H9 (cell line): ENCODE results near the gene RDM1. TPM values are rescaled to one million over a fixed set of nuclear protein-coding genes. Genes with fewer than 3 reads are reported as not detected.

ENCODE experiments used
- DNase-seq: peaks from one replicate; pipeline ENCODE4 v3.0.0-alpha.2; 2017
- H2AFZ ChIP-seq: one replicate; pipeline ENCODE4 v1.6.1; 2013; ENCODE audit warnings: mild to moderate bottlenecking, low read length, control low read depth, moderate library complexity
- H2AK5ac ChIP-seq: 2 replicates; pipeline ENCODE4 v1.6.1; 2013; ENCODE audit warnings: low read length, control low read depth, mixed read lengths; ENCODE audit not compliant: insufficient read length
- H2BK120ac ChIP-seq: one replicate; pipeline ENCODE4 v1.6.1; 2013; ENCODE audit warnings: low read depth, mild to moderate bottlenecking, low read length, control low read depth, inconsistent platforms; ENCODE audit not compliant: poor library complexity, severe bottlenecking
- H2BK12ac ChIP-seq: 2 replicates; pipeline ENCODE4 v1.6.1; 2013; ENCODE audit warnings: low read length, control low read depth, mixed read lengths, low read depth; ENCODE audit not compliant: insufficient read length
- H2BK15ac ChIP-seq: 2 replicates; pipeline ENCODE4 v1.6.1; 2013; ENCODE audit warnings: low read depth, low read length, control low read depth
- H2BK20ac ChIP-seq: one replicate; pipeline ENCODE4 v1.6.1; 2013; ENCODE audit warnings: low read depth, mild to moderate bottlenecking, low read length, control low read depth, inconsistent platforms; ENCODE audit not compliant: poor library complexity, severe bottlenecking
- H2BK5ac ChIP-seq: 2 replicates; pipeline ENCODE4 v1.6.1; 2013; ENCODE audit warnings: low read length, control low read depth, mixed read lengths; ENCODE audit not compliant: insufficient read length
- H3K14ac ChIP-seq: 2 replicates; pipeline ENCODE4 v1.6.1; 2013; ENCODE audit warnings: low read length, control low read depth; ENCODE audit not compliant: insufficient read depth
- H3K18ac ChIP-seq: 2 replicates; pipeline ENCODE4 v1.6.1; 2013; ENCODE audit warnings: low read depth, mild to moderate bottlenecking, mixed read lengths, low read length, control low read depth; ENCODE audit not compliant: insufficient read length
- H3K23ac ChIP-seq: 2 replicates; pipeline ENCODE4 v1.6.1; 2013; ENCODE audit warnings: low read length, control low read depth, mixed read lengths, low read depth; ENCODE audit not compliant: insufficient read length
- H3K23me2 ChIP-seq: 2 replicates; pipeline ENCODE4 v1.6.1; 2013; ENCODE audit warnings: low read depth, mild to moderate bottlenecking, mixed read lengths, low read length, control low read depth; ENCODE audit not compliant: insufficient read length, poor library complexity, severe bottlenecking
- H3K27ac ChIP-seq: 2 replicates; pipeline ENCODE4 v1.5.1; 2013; ENCODE audit warnings: low read length, control low read depth, mixed read lengths, low read depth; ENCODE audit not compliant: insufficient read length
- H3K27me3 ChIP-seq: 2 replicates; pipeline ENCODE4 v1.6.1; 2013; ENCODE audit warnings: low read length, control low read depth, inconsistent platforms; ENCODE audit not compliant: insufficient read depth
- H3K4ac ChIP-seq: 2 replicates; pipeline ENCODE4 v1.6.1; 2013; ENCODE audit warnings: low read depth, mild to moderate bottlenecking, control low read depth, inconsistent platforms, low read length, moderate library complexity
- H3K4me1 ChIP-seq: 2 replicates; pipeline ENCODE4 v1.6.1; 2013; ENCODE audit warnings: low read length, control low read depth, inconsistent platforms; ENCODE audit not compliant: insufficient read depth
- H3K4me2 ChIP-seq: 2 replicates; pipeline ENCODE4 v1.6.1; 2013; ENCODE audit warnings: low read length, control low read depth, mixed read lengths; ENCODE audit not compliant: insufficient read length, insufficient read depth
- H3K56ac ChIP-seq: 2 replicates; pipeline ENCODE4 v1.6.1; 2013; ENCODE audit warnings: low read depth, mild to moderate bottlenecking, mixed read lengths, low read length, control low read depth; ENCODE audit not compliant: insufficient read length
- H3K79me1 ChIP-seq: 2 replicates; pipeline ENCODE4 v1.6.1; 2013; ENCODE audit warnings: low read depth, mild to moderate bottlenecking, moderate library complexity, low read length, control low read depth, inconsistent platforms; ENCODE audit not compliant: insufficient read depth, poor library complexity, severe bottlenecking
- H3K79me2 ChIP-seq: 2 replicates; pipeline ENCODE4 v1.6.1; 2013; ENCODE audit warnings: low read length, control low read depth, inconsistent platforms; ENCODE audit not compliant: insufficient read depth
- H3K9ac ChIP-seq: 2 replicates; pipeline ENCODE4 v1.6.1; 2013; ENCODE audit warnings: low read length, control low read depth, mixed read lengths; ENCODE audit not compliant: insufficient read length; ENCODE audit errors: extremely low read depth
- H3K9me3 ChIP-seq: one replicate; pipeline ENCODE4 v1.6.1; 2013; ENCODE audit warnings: low read depth, low read length, inconsistent platforms; ENCODE audit not compliant: control insufficient read depth
- H3T11ph ChIP-seq: one replicate; pipeline ENCODE4 v1.6.1; 2013; ENCODE audit warnings: mild to moderate bottlenecking, low read length, control low read depth, inconsistent platforms
- H4K20me1 ChIP-seq: one replicate; pipeline ENCODE4 v1.6.1; 2013; ENCODE audit not compliant: control insufficient read depth, insufficient read length, insufficient read depth
- H4K5ac ChIP-seq: 2 replicates; pipeline ENCODE4 v1.6.1; 2013; ENCODE audit warnings: low read depth, mild to moderate bottlenecking, mixed read lengths, low read length, control low read depth; ENCODE audit not compliant: insufficient read length
- H4K8ac ChIP-seq: replicated peaks from 2 replicates; pipeline ENCODE4 v1.6.1; 2013; ENCODE audit warnings: low read length, control low read depth, mixed read lengths, low read depth; ENCODE audit not compliant: insufficient read length
- H4K91ac ChIP-seq: 2 replicates; pipeline ENCODE4 v1.6.1; 2013; ENCODE audit warnings: low read depth, mild to moderate bottlenecking, moderate library complexity, mixed read lengths, low read length, control low read depth; ENCODE audit not compliant: insufficient read length
- H3K27ac Mint-ChIP-seq, 3 experiments: 2 replicates in 2 of 3; 3 replicates in 1 of 3; pipeline ENCODE4 v1.8.0; 2020 to 2021; ENCODE audit warnings: mixed read lengths in 3 of 3, mild to moderate bottlenecking in 1 of 3, moderate library complexity in 1 of 3
- H3K27me3 Mint-ChIP-seq: 2 replicates; pipeline ENCODE4 v1.8.0; 2021; ENCODE audit warnings: low read depth, mild to moderate bottlenecking, moderate library complexity, mixed read lengths
- H3K36me3 Mint-ChIP-seq, 3 experiments: 2 replicates in 2 of 3; 3 replicates in 1 of 3; pipeline ENCODE4 v1.8.0; 2020 to 2021; ENCODE audit warnings: low read depth in 3 of 3, mixed read lengths in 3 of 3; ENCODE audit not compliant: insufficient read depth in 1 of 3
- H3K4me1 Mint-ChIP-seq, 2 experiments: 2 replicates each; pipeline ENCODE4 v1.8.0; 2020; ENCODE audit warnings: mixed read lengths in 2 of 2
- H3K4me3 Mint-ChIP-seq, 2 experiments: 2 replicates in 1 of 2; 3 replicates in 1 of 2; pipeline ENCODE4 v1.8.0; 2020 to 2021; ENCODE audit warnings: mild to moderate bottlenecking in 2 of 2, mixed read lengths in 2 of 2, moderate library complexity in 1 of 2
- H3K9me3 Mint-ChIP-seq, 2 experiments: 2 replicates in 1 of 2; 3 replicates in 1 of 2; pipeline ENCODE4 v1.8.0; 2020; ENCODE audit warnings: mild to moderate bottlenecking in 2 of 2, mixed read lengths in 2 of 2, moderate library complexity in 1 of 2
- CTCF ChIP-seq: fragments of 200-600 bp; sonication (generic); conservative IDR thresholded peaks from 3 replicates; pipeline ENCODE4 v1.8.0; 2021; ENCODE audit warnings: antibody characterized with exemption, mild to moderate bottlenecking
- WGBS: extraction: QIAGEN DNeasy Blood & Tissue Kit; methylation state at CpG from one replicate; pipeline ENCODE4 v1.1.7; 2013; ENCODE audit warnings: missing lambda C conversion rate, low lambda C conversion rate, mixed read lengths; ENCODE audit not compliant: insufficient read length; ENCODE audit errors: extremely low coverage; 5-methylcytosine and 5-hydroxymethylcytosine counted together
- total RNA-seq: library from RNA; stranded (reverse); gene quantifications from 2 replicates; pipeline ENCODE4 v1.2.1, GENCODE V29; 2021

Gene RDM1
- total RNA-seq, 1 experiment from 2014 or later: 9.0 TPM

GRCh38 chr17:35875072-35875799, 55.3 kb downstream of the RDM1 start:
- no peaks in the 10 kb centered on the region for H3K79me2 ChIP-seq
- TF ChIP-seq CTCF: no peak
- no peaks in the 10 kb centered on the region for H3K36me3 Mint-ChIP-seq
- H2BK5ac ChIP-seq: no peak overlapping the region
- H4K91ac ChIP-seq: no peak overlapping the region
- H3K56ac ChIP-seq: no peak overlapping the region
- no peak overlapping the region for H2BK120ac ChIP-seq
- H3K27ac ChIP-seq: no peak overlapping the region
- H3K4me3 Mint-ChIP-seq: no peak overlapping the region
- H2BK20ac ChIP-seq: no peak overlapping the region
- no peak overlapping the region for H3T11ph ChIP-seq
- H3K23ac ChIP-seq: no peak overlapping the region
- no peak overlapping the region for H2BK15ac ChIP-seq
- no peak overlapping the region for H2AK5ac ChIP-seq
- peaks cover 1% of the 10 kb centered on the region; the same call in 1 of the 2 replicates for H3K27me3 Mint-ChIP-seq
- no peaks in the 10 kb centered on the region for H3K23me2 ChIP-seq
- H3K9me3 ChIP-seq: no peaks in the 10 kb centered on the region
- H3K9me3 Mint-ChIP-seq: no peaks in the 10 kb centered on the region
- no peak overlapping the region for H4K5ac ChIP-seq
- no peaks in the 10 kb centered on the region for H3K27me3 ChIP-seq
- no peak overlapping the region for H3K9ac ChIP-seq
- H3K18ac ChIP-seq: no peak overlapping the region
- no peak overlapping the region for H3K4me2 ChIP-seq
- H2AFZ ChIP-seq: no peak overlapping the region
- no peaks in the 10 kb centered on the region for H3K79me1 ChIP-seq
- H2BK12ac ChIP-seq: no peak overlapping the region
- no peak overlapping the region for H3K14ac ChIP-seq
- DNase-seq: no peak
- no peak overlapping the region for H3K27ac Mint-ChIP-seq
- no peaks in the 10 kb centered on the region for H4K20me1 ChIP-seq
- peaks cover 3% of the 10 kb centered on the region; the same call in 1 of the 2 replicates for H3K4me1 ChIP-seq
- no peak overlapping the region for H4K8ac ChIP-seq
- H3K4ac ChIP-seq: no peak overlapping the region
- H3K4me1 Mint-ChIP-seq: peaks cover 6 to 10% of the 10 kb centered on the region in 2 experiments
- no CpG with 5 or more reads among the region's 5 CpGs for WGBS
